Measurements from ENCODE around the gene CC2D2B.

Gene CC2D2B

GRCh38 chr10:96014473-96015102 is 106.8 kb downstream of the CC2D2B start:
- no peak overlapping the region for H3K27ac ChIP-seq (ENCODE audit: low read depth, low read length)
- no peaks in the 10 kb centered on the region for H3K9me2 ChIP-seq (replicated peaks; ENCODE audit: control insufficient read depth, low read length)
- H3K79me2 ChIP-seq (ENCODE audit: control insufficient read depth, low read length): no peaks in the 10 kb centered on the region
- H3K4me1 ChIP-seq (ENCODE audit: control insufficient read depth, low read length): no peaks in the 10 kb centered on the region
- H3K4me3 ChIP-seq (ENCODE audit: low read length): no peak overlapping the region
- no peaks in the 10 kb centered on the region for H3K9me3 ChIP-seq (ENCODE audit: control insufficient read depth, insufficient read depth, low read length)
- H4K20me1 ChIP-seq (ENCODE audit: control insufficient read depth, insufficient read depth, low read depth, low read length): no peaks in the 10 kb centered on the region
- H3K36me3 ChIP-seq (ENCODE audit: control insufficient read depth, low read length): no peaks in the 10 kb centered on the region
- H3K27me3 ChIP-seq (ENCODE audit: control insufficient read depth, low read length): no peaks in the 10 kb centered on the region
- no peaks in the 10 kb centered on the region for H3F3A ChIP-seq (ENCODE audit: control insufficient read depth, insufficient read depth)
- no peak for TF ChIP-seq EZH2phosphoT487 (IDR thresholded peaks at IDR 0.05; ENCODE audit: borderline replicate concordance, low read length)
- no peak for TF ChIP-seq CTCF (IDR thresholded peaks at IDR 0.05; ENCODE audit: low read depth, low read length, poor library complexity, severe bottlenecking)
- no peak overlapping the region for H3K4me2 ChIP-seq (ENCODE audit: low read length)

GRCh38 chr10:96017191-96017687 is 109.5 kb downstream of the CC2D2B start:
- H3K27me3 ChIP-seq (ENCODE audit: control insufficient read depth, low read length): no peaks in the 10 kb centered on the region
- no peaks in the 10 kb centered on the region for H3K4me1 ChIP-seq (ENCODE audit: control insufficient read depth, low read length)
- H3K4me2 ChIP-seq (ENCODE audit: low read length): no peak overlapping the region
- no peak overlapping the region for H3K27ac ChIP-seq (ENCODE audit: low read depth, low read length)
- no peaks in the 10 kb centered on the region for H4K20me1 ChIP-seq (ENCODE audit: control insufficient read depth, insufficient read depth, low read depth, low read length)
- TF ChIP-seq CTCF (IDR thresholded peaks at IDR 0.05; ENCODE audit: low read depth, low read length, poor library complexity, severe bottlenecking): peak; percentile 88
- no peak for TF ChIP-seq EZH2phosphoT487 (IDR thresholded peaks at IDR 0.05; ENCODE audit: borderline replicate concordance, low read length)
- H3K4me3 ChIP-seq (ENCODE audit: low read length): no peak overlapping the region
- no peaks in the 10 kb centered on the region for H3K9me3 ChIP-seq (ENCODE audit: control insufficient read depth, insufficient read depth, low read length)
- no peaks in the 10 kb centered on the region for H3F3A ChIP-seq (ENCODE audit: control insufficient read depth, insufficient read depth)
- H3K36me3 ChIP-seq (ENCODE audit: control insufficient read depth, low read length): no peaks in the 10 kb centered on the region
- no peaks in the 10 kb centered on the region for H3K9me2 ChIP-seq (replicated peaks; ENCODE audit: control insufficient read depth, low read length)
- no peaks in the 10 kb centered on the region for H3K79me2 ChIP-seq (ENCODE audit: control insufficient read depth, low read length)

- Histone ChIP-seq H3F3A (ENCODE audit: control insufficient read depth, insufficient read depth) (no peaks in the 10 kb centered on the region), H3K4me2 (ENCODE audit: low read length) (no peak overlapping the region), H3K36me3 (ENCODE audit: control insufficient read depth, low read length) (no peaks in the 10 kb centered on the region), H3K9me2 (replicated peaks; ENCODE audit: control insufficient read depth, low read length) (no peaks in the 10 kb centered on the region), H4K20me1 (ENCODE audit: control insufficient read depth, insufficient read depth, low read depth, low read length) (no peaks in the 10 kb centered on the region), H3K27ac (ENCODE audit: low read depth, low read length) (no peak overlapping the region), H3K79me2 (ENCODE audit: control insufficient read depth, low read length) (no peaks in the 10 kb centered on the region), H3K4me3 (ENCODE audit: low read length) (no peak overlapping the region), H3K4me1 (ENCODE audit: control insufficient read depth, low read length) (no peaks in the 10 kb centered on the region), H3K27me3 (ENCODE audit: control insufficient read depth, low read length) (no peaks in the 10 kb centered on the region), H3K9me3 (ENCODE audit: control insufficient read depth, insufficient read depth, low read length) (no peaks in the 10 kb centered on the region)
- TF ChIP-seq EZH2phosphoT487 (IDR thresholded peaks at IDR 0.05; ENCODE audit: borderline replicate concordance, low read length) (no peak), CTCF (IDR thresholded peaks at IDR 0.05; ENCODE audit: low read depth, low read length, poor library complexity, severe bottlenecking) (no peak)
Measured at GRCh38 chr10:96021332-96021731, 113.6 kb downstream of the CC2D2B start.

Data from DOHH2 (cell line).